ENCODE data around the gene STAT3. TPM values are rescaled to one million over a fixed set of nuclear protein-coding genes. Genes with fewer than 3 reads are reported as not detected.

Gene STAT3
- total and polyA plus RNA-seq, 2 of the 13 experiments (the other 11 are each of a cell fraction or from before 2014, with no cell fraction given): 61.8 to 62.4 TPM

GRCh38 chr17:42287305-42287976 lies 100.8 kb downstream of the STAT3 start (continued):
- TF ChIP-seq, protein P1, sequence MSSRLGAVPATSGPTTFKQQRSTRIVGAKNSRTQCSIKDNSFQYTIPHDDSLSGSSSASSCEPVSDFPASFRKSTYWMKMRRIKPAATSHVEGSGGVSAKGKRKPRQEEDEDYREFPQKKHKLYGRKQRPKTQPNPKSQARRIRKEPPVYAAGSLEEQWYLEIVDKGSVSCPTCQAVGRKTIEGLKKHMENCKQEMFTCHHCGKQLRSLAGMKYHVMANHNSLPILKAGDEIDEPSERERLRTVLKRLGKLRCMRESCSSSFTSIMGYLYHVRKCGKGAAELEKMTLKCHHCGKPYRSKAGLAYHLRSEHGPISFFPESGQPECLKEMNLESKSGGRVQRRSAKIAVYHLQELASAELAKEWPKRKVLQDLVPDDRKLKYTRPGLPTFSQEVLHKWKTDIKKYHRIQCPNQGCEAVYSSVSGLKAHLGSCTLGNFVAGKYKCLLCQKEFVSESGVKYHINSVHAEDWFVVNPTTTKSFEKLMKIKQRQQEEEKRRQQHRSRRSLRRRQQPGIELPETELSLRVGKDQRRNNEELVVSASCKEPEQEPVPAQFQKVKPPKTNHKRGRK (CRISPR knock-in tag; IDR thresholded peaks at IDR 0.05): no peak
- TF ChIP-seq HNRNPK (IDR thresholded peaks at IDR 0.05; ENCODE audit: low read depth, low read length, poor library complexity, severe bottlenecking): no peak
- TF ChIP-seq ZNF350 (CRISPR knock-in tag; IDR thresholded peaks at IDR 0.05; ENCODE audit: borderline replicate concordance, low read depth): no peak
- no peak for TF ChIP-seq TCF12 (IDR thresholded peaks at IDR 0.05)
- TF ChIP-seq TCF12 (CRISPR knock-in tag; IDR thresholded peaks at IDR 0.05): no peak
- TF ChIP-seq HNRNPL (IDR thresholded peaks at IDR 0.05; ENCODE audit: low read depth, low read length): 0 out of 2 replicates have a peak, but pooled peaks have one; percentile 45
- no peak for TF ChIP-seq ATF7 (IDR thresholded peaks at IDR 0.05)
- TF ChIP-seq ATF7 (CRISPR knock-in tag; IDR thresholded peaks at IDR 0.05): no peak; the same call in 1 of the 2 replicates
- TF ChIP-seq CREB1 (IDR thresholded peaks at IDR 0.05): no peak
- TF ChIP-seq CREB1 (CRISPR knock-in tag; IDR thresholded peaks at IDR 0.05): no peak
- TF ChIP-seq ZNF768 (CRISPR knock-in tag; IDR thresholded peaks at IDR 0.05): 0 out of 2 replicates have a peak, but pooled peaks have one; percentile 24
- TF ChIP-seq, protein P2, sequence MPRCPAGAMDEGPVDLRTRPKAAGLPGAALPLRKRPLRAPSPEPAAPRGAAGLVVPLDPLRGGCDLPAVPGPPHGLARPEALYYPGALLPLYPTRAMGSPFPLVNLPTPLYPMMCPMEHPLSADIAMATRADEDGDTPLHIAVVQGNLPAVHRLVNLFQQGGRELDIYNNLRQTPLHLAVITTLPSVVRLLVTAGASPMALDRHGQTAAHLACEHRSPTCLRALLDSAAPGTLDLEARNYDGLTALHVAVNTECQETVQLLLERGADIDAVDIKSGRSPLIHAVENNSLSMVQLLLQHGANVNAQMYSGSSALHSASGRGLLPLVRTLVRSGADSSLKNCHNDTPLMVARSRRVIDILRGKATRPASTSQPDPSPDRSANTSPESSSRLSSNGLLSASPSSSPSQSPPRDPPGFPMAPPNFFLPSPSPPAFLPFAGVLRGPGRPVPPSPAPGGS (CRISPR knock-in tag; IDR thresholded peaks at IDR 0.05): no peak
- no peak for TF ChIP-seq ARID3A (IDR thresholded peaks at IDR 0.05; ENCODE audit: low read depth, low read length)
- TF ChIP-seq, protein P3, sequence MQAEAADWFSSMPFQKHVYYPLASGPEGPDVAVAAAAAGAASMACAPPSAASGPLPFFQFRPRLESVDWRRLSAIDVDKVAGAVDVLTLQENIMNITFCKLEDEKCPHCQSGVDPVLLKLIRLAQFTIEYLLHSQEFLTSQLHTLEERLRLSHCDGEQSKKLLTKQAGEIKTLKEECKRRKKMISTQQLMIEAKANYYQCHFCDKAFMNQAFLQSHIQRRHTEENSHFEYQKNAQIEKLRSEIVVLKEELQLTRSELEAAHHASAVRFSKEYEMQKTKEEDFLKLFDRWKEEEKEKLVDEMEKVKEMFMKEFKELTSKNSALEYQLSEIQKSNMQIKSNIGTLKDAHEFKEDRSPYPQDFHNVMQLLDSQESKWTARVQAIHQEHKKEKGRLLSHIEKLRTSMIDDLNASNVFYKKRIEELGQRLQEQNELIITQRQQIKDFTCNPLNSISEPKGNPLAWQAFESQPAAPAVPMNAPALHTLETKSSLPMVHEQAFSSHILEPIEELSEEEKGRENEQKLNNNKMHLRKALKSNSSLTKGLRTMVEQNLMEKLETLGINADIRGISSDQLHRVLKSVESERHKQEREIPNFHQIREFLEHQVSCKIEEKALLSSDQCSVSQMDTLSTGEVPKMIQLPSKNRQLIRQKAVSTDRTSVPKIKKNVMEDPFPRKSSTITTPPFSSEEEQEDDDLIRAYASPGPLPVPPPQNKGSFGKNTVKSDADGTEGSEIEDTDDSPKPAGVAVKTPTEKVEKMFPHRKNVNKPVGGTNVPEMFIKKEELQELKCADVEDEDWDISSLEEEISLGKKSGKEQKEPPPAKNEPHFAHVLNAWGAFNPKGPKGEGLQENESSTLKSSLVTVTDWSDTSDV (CRISPR knock-in tag; IDR thresholded peaks at IDR 0.05): no peak
- TF ChIP-seq FOXK2 (IDR thresholded peaks at IDR 0.05): no peak
- TF ChIP-seq ZNF580 (CRISPR knock-in tag; IDR thresholded peaks at IDR 0.05; ENCODE audit: borderline replicate concordance, low read depth): no peak
- no peak for TF ChIP-seq ZNF878 (CRISPR knock-in tag; IDR thresholded peaks at IDR 0.05)
- no peak for TF ChIP-seq GABPA (IDR thresholded peaks at IDR 0.05; ENCODE audit: low read depth, low read length)
- TF ChIP-seq GABPA (CRISPR knock-in tag; IDR thresholded peaks at IDR 0.05; ENCODE audit: low read depth): no peak
- TF ChIP-seq TBX2 (CRISPR knock-in tag; IDR thresholded peaks at IDR 0.05; ENCODE audit: borderline replicate concordance): no peak
- no peak for TF ChIP-seq MEF2D (CRISPR knock-in tag; IDR thresholded peaks at IDR 0.05)
- peak; percentile 26; the same call in 1 of the 2 replicates for TF ChIP-seq SALL1 (CRISPR knock-in tag; IDR thresholded peaks at IDR 0.05)
- TF ChIP-seq SKI (IDR thresholded peaks at IDR 0.05; ENCODE audit: partially characterized antibody): no peak
- TF ChIP-seq CCDC6 (CRISPR knock-in tag; IDR thresholded peaks at IDR 0.05): no peak
- TF ChIP-seq RAD51 (IDR thresholded peaks at IDR 0.05; ENCODE audit: borderline replicate concordance): no peak
